HG03066 (cell line): ENCODE measurements around the gene TMEM50A.
"Not testable (repeated sequence)": the region's sequence is repeated elsewhere in the genome, so short reads cannot be mapped to it uniquely, and the experiment has no call there.

Experiments
- ATAC-seq: cut with Tn5 transposase; IDR thresholded peaks from one replicate; pipeline ENCODE4 v1.9.1; 2021; ENCODE audit warnings: low read depth; ENCODE audit not compliant: unreplicated experiment

The TMEM50A gene

DNA sequence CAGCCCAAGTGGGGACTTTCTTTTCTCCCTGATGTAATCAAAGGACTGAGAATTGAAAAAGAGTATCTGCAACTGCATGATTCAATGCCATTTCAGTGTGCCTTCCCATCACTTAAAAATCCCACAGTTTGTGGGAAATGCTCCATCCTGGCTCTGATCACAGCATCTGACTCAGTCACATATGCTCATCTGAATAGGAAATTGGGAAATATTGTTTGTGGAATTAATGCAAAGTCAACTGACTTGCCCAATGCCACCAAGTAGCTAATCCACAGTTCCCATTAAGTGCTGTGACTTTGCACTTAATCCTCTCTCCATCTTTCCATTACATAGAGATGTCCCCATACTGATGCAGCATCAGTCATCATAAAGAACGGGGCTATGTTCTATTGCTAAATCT, 45.0 kb downstream of the TMEM50A start:
- not testable (repeated sequence) for ATAC-seq

DNA sequence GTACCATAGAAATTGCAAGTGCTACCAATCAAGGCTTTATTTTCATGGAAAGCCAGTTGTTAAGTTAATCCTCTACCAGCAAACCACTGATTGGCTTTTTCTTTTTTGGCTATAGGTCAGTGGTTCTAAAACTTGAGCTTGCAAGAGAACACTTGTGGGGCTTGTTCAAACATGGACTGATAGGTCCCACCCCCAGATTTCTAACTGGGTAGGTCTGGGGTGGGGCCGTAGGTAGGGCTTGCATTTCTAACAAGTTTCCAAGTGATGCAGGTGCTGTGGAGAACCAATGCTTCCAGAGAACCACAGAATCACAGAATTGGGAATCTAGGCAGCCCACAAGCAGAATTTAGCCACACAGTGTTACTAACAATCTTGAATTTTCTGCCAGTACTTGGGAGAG, 45.7 kb downstream of the TMEM50A start:
- ATAC-seq = not testable (repeated sequence)

DNA sequence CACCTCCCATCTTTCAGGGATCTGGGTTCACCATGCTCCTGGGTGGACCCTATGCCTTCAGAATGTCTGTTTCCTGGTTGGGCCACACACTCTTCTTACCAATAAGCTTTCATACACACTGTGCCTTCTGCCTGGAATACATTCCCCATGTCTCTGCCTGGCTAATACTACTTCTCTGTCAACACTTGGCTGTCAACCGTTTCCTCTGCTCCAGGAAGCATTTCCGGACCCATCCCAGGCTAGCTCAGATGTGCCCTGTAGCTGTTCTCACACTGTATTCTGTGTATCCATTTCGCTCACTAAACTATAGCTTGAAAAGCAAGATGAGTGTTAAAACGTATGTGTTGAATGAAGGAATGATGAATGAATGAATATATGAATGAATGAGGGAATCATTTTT, 49.0 kb downstream of the TMEM50A start:
- ATAC-seq = not testable (repeated sequence)

DNA sequence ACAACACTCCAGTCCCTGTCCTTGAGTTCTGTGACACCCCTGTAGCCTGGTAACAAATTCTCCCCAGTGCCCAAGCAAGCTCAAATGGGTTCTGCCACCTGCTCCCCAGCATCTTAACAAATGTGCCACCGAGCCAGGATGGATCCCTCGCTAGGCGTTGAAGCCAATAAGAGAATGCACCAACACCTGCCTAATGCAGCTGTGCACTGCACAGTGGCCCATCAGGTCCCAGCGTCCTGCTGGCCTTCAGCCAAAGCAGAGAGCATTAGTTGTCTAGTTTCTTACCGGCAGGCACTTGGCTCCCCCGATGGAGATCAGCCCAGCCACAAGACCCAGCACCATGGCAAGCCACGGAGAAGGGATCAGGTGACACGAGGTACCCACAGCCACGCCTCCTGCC, 50.6 kb downstream of the TMEM50A start:
- ATAC-seq = not testable (repeated sequence)

DNA sequence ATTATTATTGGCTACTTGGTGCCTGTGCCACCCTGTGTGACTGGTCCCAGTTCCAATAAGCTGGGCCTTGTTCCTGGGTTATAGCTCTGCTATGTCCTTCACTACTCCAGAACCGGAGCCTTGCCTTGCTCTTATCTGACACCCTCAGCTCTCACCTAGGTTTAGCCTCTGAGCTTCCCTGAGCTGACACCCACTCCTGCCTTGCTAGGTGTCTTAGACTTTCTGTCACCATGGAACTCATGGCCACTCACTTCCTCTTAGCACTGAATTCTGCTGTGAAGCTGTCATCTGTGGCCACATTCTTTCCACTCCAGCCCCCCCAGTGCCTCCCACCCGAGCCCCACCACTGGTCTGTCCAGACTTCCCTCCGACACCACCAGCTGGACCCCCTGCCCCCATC, 51.6 kb downstream of the TMEM50A start:
- ATAC-seq = not testable (repeated sequence)

DNA sequence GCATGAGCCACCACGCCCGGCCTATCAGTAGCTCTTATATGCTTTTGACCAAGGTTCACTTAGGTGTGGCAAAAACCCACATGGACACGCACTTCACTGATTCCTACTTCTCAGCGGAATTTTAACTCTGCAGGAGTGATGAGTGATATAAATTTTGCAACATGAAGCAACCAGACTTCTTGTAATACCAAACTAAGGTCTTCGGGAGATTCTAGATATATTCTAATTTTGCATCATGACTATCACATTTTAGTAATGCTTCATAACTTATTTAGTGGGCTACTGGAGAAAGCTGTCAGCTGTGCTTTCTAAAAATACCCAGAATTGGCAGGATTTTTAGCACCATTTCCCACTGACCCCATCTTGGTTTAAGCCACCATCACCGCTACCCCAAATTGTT, 54.7 kb downstream of the TMEM50A start:
- no peak for ATAC-seq

DNA sequence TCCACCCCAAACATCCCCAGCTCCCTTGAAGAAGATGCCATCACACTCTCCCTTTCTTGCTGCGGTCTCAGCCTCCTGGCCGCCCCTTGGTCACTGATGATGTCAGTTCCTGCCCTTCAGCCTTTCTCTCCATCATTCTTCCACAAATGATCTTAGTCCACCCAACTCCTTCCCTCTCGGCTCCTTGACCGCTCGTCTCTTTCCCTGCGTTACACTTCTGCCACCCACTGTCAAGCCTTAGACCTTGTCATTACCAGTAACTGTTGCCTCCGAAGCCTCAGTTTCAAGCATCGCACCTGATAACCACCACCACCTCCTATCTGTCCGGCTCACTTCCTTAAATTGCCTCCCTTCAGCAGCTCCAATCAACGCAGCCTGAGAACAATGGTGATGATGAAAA, 59.4 kb downstream of the TMEM50A start:
- ATAC-seq = not testable (repeated sequence)

DNA sequence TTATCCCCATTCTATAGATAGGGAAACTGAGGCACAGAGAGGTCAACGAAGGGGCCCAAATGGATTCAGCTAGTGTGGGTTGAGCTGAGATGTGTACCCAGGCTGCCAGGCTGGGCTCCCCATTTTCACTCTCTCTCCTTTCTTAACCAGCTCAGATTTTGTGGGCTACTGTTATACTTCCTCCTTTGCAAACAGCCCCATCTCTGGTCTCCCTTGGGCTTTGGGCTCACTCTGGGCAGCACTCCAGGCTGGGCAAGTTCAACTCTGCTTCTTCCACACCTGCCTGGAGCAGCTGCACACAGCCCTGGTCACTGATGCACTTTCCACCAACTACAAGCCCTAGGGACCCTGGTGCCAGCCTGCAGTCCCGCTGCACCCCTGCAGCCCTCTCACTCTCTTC, 59.9 kb downstream of the TMEM50A start:
- ATAC-seq = not testable (repeated sequence)

DNA sequence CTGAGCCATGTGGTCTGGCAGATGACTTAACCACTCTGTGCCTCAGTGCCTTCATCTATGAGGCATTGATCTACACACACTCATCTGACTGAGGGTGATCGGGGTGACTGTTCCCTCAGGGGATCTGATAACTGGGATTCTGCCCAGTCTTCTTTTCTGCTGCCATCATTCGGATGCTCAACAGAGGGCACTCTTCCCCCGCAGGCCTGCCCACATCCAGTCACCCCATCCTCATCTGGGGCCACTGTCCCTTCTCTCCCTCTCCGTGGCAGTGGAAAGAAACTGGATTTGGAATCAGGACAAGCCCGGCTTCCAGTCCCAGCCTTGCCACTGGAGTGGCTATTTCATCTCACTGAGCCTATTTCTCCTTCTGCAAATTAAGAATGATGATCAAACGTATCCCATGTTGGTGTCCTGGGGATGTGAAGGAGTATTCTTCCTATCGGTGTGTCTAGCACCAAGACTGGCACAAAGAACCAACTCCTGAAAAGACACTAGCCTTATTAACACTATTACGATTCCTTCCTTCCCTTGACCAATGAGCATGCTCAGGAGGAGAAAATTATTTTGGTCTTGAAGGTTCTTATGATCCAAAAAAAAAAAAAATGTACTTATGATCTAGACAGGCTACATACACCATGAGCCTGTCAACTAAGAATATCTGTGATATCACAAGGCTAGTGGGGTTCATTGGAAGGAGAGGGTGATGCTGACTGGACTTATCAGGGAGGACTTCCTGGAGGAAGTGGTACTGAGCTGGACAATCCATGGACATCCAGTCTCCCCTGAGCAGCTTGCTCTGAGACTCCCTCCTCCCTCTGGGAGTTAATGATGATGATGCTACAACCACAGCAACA, 65.0 kb downstream of the TMEM50A start:
- not testable (repeated sequence) for ATAC-seq

DNA sequence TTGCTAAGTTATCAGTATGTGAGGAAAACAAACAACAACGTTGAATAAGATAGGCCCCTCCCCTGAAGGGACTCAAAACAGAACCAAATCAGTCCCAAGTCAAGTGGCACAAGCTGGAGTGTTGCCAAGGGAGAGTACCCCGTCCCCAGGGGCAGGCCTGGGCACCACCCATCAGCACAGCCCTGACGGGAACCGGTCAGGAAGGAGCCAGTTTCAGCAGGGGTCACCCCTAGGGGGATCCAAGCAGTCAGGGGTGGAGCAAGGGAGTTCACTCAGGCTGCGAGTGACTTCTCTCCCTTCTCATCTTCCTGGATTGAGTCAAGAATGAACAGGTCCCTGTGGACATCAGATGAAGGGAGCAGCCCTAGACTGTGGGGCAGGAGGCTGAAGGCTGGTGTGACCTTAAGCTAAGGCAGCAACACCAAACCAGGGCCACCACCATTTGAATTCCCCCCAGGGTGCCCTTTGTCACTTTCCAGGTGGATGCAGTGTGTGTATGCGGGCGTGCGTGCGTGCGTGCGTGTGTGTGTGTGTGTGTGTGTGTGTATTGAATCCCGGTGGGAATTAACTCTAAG, 67.7 kb downstream of the TMEM50A start:
- not testable (repeated sequence) for ATAC-seq

DNA sequence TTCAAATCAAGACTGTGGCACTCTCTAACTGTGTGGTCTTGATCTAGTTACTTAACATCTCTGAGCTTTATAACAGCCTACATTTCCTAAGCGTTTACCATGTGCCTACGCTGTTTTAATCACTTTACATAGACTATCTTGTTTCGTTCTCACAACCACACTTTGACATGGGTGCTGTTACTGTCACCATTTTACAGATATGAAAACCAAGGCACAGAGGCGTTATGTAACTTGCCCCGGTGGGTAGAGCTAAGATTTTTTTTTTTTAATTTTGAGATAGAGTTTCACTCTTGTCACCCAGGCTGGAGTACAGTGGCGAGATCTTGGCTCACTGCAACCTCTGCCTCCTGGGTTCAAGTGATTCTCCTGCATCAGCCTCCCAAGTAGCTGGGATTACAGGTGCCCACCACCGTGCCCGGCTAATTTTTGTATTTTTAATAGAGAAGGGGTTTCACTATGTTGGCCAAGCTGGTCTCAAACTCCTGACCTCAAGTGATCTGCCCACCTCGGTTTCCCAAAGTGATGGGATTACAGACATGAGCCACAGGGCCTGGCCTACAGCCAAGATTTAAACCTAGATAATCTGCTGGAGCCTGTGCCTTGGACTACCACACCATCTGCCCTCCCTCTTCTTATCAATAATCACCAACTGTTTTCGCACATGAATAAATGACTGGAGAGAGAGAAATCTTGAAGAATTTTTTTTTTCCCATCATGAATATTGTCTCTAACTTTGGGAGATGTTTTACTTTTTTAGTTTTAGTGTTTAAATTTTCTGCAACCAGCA, 71.7 kb downstream of the TMEM50A start:
- not testable (repeated sequence) for ATAC-seq
